RWPE2 (cell line): ENCODE data around the gene ACYP2.

Experiments
- ATAC-seq: fragments of 200-7000 bp; cut with Tn5 transposase; 3 replicates; pipeline ENCODE4 v1.9.1; 2021; ENCODE audit warnings: low read depth
- DNase-seq: peaks from one replicate; pipeline ENCODE4 v3.0.0-alpha.2; 2020; ENCODE audit warnings: low spot score
- H3K27ac ChIP-seq: fragments of 450-650 bp; 2 replicates; pipeline ENCODE4 v1.5.1; 2017; ENCODE audit warnings: mild to moderate bottlenecking; ENCODE audit not compliant: poor library complexity, severe bottlenecking
- H3K27me3 ChIP-seq: fragments of 250-450 bp; sonication (Bioruptor Pico); 2 replicates; pipeline ENCODE4 v1.5.1; 2021; ENCODE audit warnings: mild to moderate bottlenecking, moderate library complexity; ENCODE audit not compliant: insufficient read depth, poor library complexity, severe bottlenecking
- H3K36me3 ChIP-seq: fragments of 250-450 bp; sonication (Bioruptor Pico); 2 replicates; pipeline ENCODE4 v1.5.1; 2020; ENCODE audit warnings: low read depth, mild to moderate bottlenecking, moderate library complexity
- H3K4me1 ChIP-seq: fragments of 250-450 bp; sonication (Bioruptor Pico); 2 replicates; pipeline ENCODE4 v1.5.1; 2021; ENCODE audit warnings: mild to moderate bottlenecking, moderate library complexity; ENCODE audit not compliant: insufficient read depth, poor library complexity, severe bottlenecking
- H3K4me3 ChIP-seq: fragments of 250-450 bp; sonication (Bioruptor Pico); 2 replicates; pipeline ENCODE4 v1.5.1; 2021; ENCODE audit warnings: mild to moderate bottlenecking, moderate library complexity; ENCODE audit not compliant: severe bottlenecking
- H3K9me3 ChIP-seq: fragments of 250-450 bp; sonication (Bioruptor Pico); 2 replicates; pipeline ENCODE4 v1.5.1; 2021; ENCODE audit warnings: mild to moderate bottlenecking, moderate library complexity; ENCODE audit not compliant: severe bottlenecking
- TF ChIP-seq, protein P1 (sequence below): fragments of 450-650 bp; IDR thresholded peaks from one replicate; pipeline ENCODE4 v1.5.1; 2017; ENCODE audit warnings: mild to moderate bottlenecking, moderate library complexity; ENCODE audit not compliant: poor library complexity, severe bottlenecking

The ACYP2 gene

DNA sequence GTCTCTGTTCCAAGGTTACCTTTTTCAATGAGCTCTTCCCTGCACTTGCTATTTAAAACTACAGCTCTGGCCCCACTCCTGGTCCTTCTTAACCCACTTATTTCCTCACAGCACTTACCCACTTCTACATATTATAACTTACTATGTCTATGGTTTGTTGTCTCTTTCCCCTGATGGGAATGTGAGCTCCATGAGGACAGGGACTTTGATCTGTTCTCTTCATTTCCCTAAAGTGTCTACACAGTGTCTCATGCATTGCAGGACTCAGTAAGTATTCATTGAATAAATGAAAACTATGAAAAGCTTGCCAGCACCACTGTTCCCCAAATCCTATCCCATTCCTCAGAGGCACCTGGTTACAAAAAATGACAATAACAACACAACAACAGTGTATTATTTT lies 18.3 kb upstream of the ACYP2 start:
- TF ChIP-seq, protein P1, sequence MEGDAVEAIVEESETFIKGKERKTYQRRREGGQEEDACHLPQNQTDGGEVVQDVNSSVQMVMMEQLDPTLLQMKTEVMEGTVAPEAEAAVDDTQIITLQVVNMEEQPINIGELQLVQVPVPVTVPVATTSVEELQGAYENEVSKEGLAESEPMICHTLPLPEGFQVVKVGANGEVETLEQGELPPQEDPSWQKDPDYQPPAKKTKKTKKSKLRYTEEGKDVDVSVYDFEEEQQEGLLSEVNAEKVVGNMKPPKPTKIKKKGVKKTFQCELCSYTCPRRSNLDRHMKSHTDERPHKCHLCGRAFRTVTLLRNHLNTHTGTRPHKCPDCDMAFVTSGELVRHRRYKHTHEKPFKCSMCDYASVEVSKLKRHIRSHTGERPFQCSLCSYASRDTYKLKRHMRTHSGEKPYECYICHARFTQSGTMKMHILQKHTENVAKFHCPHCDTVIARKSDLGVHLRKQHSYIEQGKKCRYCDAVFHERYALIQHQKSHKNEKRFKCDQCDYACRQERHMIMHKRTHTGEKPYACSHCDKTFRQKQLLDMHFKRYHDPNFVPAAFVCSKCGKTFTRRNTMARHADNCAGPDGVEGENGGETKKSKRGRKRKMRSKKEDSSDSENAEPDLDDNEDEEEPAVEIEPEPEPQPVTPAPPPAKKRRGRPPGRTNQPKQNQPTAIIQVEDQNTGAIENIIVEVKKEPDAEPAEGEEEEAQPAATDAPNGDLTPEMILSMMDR: no peak
- H3K4me1 ChIP-seq: no peaks in the 10 kb centered on the region
- no peak for DNase-seq
- H3K9me3 ChIP-seq: no peaks in the 10 kb centered on the region
- no peak overlapping the region for H3K27ac ChIP-seq
- no peaks in the 10 kb centered on the region for H3K36me3 ChIP-seq
- H3K4me3 ChIP-seq: no peak overlapping the region
- H3K27me3 ChIP-seq: no peaks in the 10 kb centered on the region
- ATAC-seq: no peak

DNA sequence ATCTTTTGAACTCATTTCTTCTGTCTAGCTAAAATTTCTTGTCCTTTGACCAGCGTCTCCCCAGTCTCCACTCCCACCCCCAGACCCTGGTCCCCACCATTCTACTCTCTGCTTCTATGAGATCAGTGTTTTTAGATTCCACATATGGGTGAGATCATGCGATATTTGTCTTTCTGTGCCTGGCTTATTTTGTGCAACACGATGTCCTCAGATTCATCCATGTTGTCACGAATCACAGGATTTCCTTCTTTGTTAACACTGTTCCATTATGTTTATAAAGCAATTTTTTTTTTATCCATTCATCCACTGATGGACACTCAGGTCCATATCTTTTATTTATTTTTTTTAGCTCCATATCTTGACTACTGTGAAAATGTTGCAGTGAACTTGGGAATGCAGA lies 16.0 kb upstream of the ACYP2 start:
- H3K27me3 ChIP-seq: no peaks in the 10 kb centered on the region
- ATAC-seq (no peak), DNase-seq (no peak)
- H3K4me3 ChIP-seq: no peak overlapping the region
- TF ChIP-seq, protein P1: no peak
- H3K9me3 ChIP-seq: no peaks in the 10 kb centered on the region
- H3K36me3 ChIP-seq: no peaks in the 10 kb centered on the region
- peaks cover 11% of the 10 kb centered on the region for H3K4me1 ChIP-seq
- no peak overlapping the region for H3K27ac ChIP-seq

- DNase-seq: no peak
These were observed 15.4 kb upstream of the ACYP2 start for GRCh38 chr2:54099829-54100585.

GRCh38 chr2:54100772-54101171 lies 14.6 kb upstream of the ACYP2 start:
- H3K9me3 ChIP-seq: no peaks in the 10 kb centered on the region
- peaks cover 13% of the 10 kb centered on the region for H3K4me1 ChIP-seq
- TF ChIP-seq, protein P1: no peak
- DNase-seq (no peak), ATAC-seq (no peak)
- no peak overlapping the region for H3K4me3 ChIP-seq
- H3K27me3 ChIP-seq: no peaks in the 10 kb centered on the region
- no peaks in the 10 kb centered on the region for H3K36me3 ChIP-seq
- H3K27ac ChIP-seq: no peak overlapping the region

More at GRCh38 chr2:54099829-54100585, 15.4 kb upstream of the ACYP2 start:
- no peak overlapping the region for H3K4me3 ChIP-seq
- no peak overlapping the region for H3K27ac ChIP-seq
- no peak for ATAC-seq
- H3K9me3 ChIP-seq: no peaks in the 10 kb centered on the region
- TF ChIP-seq, protein P1: no peak
- H3K4me1 ChIP-seq: peaks cover 13% of the 10 kb centered on the region
- no peaks in the 10 kb centered on the region for H3K27me3 ChIP-seq
- H3K36me3 ChIP-seq: no peaks in the 10 kb centered on the region
